DOHH2 (cell line): Measurements from ENCODE around the gene IL27RA.

Experiments
- H3F3A ChIP-seq: fragments of 200-600 bp; sonication (generic), shearing (Covaris generic); 2 replicates; pipeline ENCODE4 v1.6.0; 2016; ENCODE audit warnings: antibody characterized with exemption, mild to moderate bottlenecking; ENCODE audit not compliant: control insufficient read depth, insufficient read depth
- H3K27ac ChIP-seq: fragments of 200-600 bp; sonication (generic); 2 replicates; pipeline ENCODE4 v1.5.1; 2014; ENCODE audit warnings: low read depth, mild to moderate bottlenecking, low read length, moderate library complexity
- H3K27me3 ChIP-seq: fragments of 200-600 bp; sonication (generic); 2 replicates; pipeline ENCODE4 v1.6.1; 2014; ENCODE audit warnings: mild to moderate bottlenecking, low read length, mixed read lengths; ENCODE audit not compliant: control insufficient read depth
- H3K36me3 ChIP-seq: fragments of 200-600 bp; sonication (generic); 2 replicates; pipeline ENCODE4 v1.6.1; 2014; ENCODE audit warnings: mild to moderate bottlenecking, low read length, moderate library complexity, mixed read lengths; ENCODE audit not compliant: control insufficient read depth
- H3K4me1 ChIP-seq: fragments of 200-600 bp; sonication (generic); 2 replicates; pipeline ENCODE4 v1.6.1; 2014; ENCODE audit warnings: mild to moderate bottlenecking, low read length, mixed read lengths; ENCODE audit not compliant: control insufficient read depth
- H3K4me2 ChIP-seq: fragments of 200-600 bp; sonication (generic); 2 replicates; pipeline ENCODE4 v1.6.0; 2014; ENCODE audit warnings: mild to moderate bottlenecking, low read length, moderate library complexity
- H3K4me3 ChIP-seq: fragments of 200-600 bp; sonication (generic); 2 replicates; pipeline ENCODE4 v1.5.1; 2014; ENCODE audit warnings: mild to moderate bottlenecking, low read length, mixed read lengths
- H3K79me2 ChIP-seq: fragments of 200-600 bp; sonication (generic); 2 replicates; pipeline ENCODE4 v1.6.1; 2014; ENCODE audit warnings: mild to moderate bottlenecking, low read length, mixed read lengths; ENCODE audit not compliant: control insufficient read depth
- H3K9me2 ChIP-seq: fragments of 200-600 bp; sonication (generic); replicated peaks from 2 replicates; pipeline ENCODE4 v1.6.1; 2014; ENCODE audit warnings: mild to moderate bottlenecking, low read length, mixed read lengths; ENCODE audit not compliant: control insufficient read depth
- H3K9me3 ChIP-seq: fragments of 200-600 bp; sonication (generic); 2 replicates; pipeline ENCODE4 v1.6.1; 2014; ENCODE audit warnings: antibody characterized with exemption, low read length, mixed read lengths; ENCODE audit not compliant: control insufficient read depth, insufficient read depth
- H4K20me1 ChIP-seq: fragments of 200-600 bp; sonication (generic); 2 replicates; pipeline ENCODE4 v1.6.0; 2014; ENCODE audit warnings: low read depth, mild to moderate bottlenecking, antibody characterized with exemption, low read length, moderate library complexity; ENCODE audit not compliant: control insufficient read depth, insufficient read depth
- CTCF ChIP-seq: fragments of 200-600 bp; sonication (generic); IDR thresholded peaks from one replicate; pipeline ENCODE4 v1.5.1; 2014; ENCODE audit warnings: antibody characterized with exemption, mild to moderate bottlenecking, low read depth, low read length; ENCODE audit not compliant: poor library complexity, severe bottlenecking
- EZH2phosphoT487 ChIP-seq: fragments of 200-600 bp; sonication (generic); IDR thresholded peaks from 2 replicates; pipeline ENCODE4 v1.6.1; 2017; ENCODE audit warnings: borderline replicate concordance, mild to moderate bottlenecking, antibody characterized with exemption, low read length, moderate library complexity, mixed read lengths

Gene IL27RA

DNA sequence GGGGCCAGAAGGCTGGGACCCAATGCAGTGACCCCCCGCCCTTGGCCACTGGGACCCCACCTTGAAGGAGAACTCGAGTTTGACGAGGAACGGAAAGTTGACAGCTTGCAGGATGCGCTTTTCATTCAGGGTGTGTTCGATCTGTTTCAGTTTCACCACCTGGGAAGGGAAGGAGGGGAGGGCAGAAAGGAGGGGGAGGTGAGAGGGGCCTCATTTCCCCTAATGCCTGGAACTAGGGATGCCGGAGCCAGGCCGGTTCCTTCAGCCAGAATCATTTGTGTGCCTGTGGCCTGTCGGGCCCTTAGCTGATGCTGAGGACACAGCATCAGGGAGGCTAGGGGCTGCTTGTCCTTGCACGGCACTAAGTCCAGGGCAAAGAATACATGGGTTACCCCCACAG is 71.2 kb downstream of the IL27RA start:
- no peak overlapping the region for H3K4me2 ChIP-seq
- no peak overlapping the region for H3K27ac ChIP-seq
- no peaks in the 10 kb centered on the region for H4K20me1 ChIP-seq
- no peaks in the 10 kb centered on the region for H3K79me2 ChIP-seq
- no peaks in the 10 kb centered on the region for H3K27me3 ChIP-seq
- no peaks in the 10 kb centered on the region for H3K9me2 ChIP-seq
- no peaks in the 10 kb centered on the region for H3F3A ChIP-seq
- H3K9me3 ChIP-seq = no peaks in the 10 kb centered on the region
- H3K4me1 ChIP-seq = no peaks in the 10 kb centered on the region
- H3K36me3 ChIP-seq = peaks cover 6% of the 10 kb centered on the region; the same call in 1 of the 2 replicates
- TF ChIP-seq EZH2phosphoT487 = no peak
- TF ChIP-seq CTCF = no peak
- no peak overlapping the region for H3K4me3 ChIP-seq
